Activated T-helper 1 cell treated with Interleukin-2 at 50 U/mL for 16 hours (primary cell): Measurements from ENCODE around the gene YEATS2.

ENCODE experiments used
- DNase-seq: peaks from one replicate; pipeline ENCODE4 v3.0.0-alpha.2; 2020; ENCODE audit warnings: low read depth

Gene YEATS2

GRCh38 chr3:183837390-183837789, 139.8 kb downstream of the YEATS2 start:
- DNase-seq, result no peak

GRCh38 chr3:183837894-183838293, 140.3 kb downstream of the YEATS2 start:
- DNase-seq, result no peak

- DNase-seq, result no peak
These were observed 142.2 kb downstream of the YEATS2 start for GRCh38 chr3:183839751-183840150.

- no peak for DNase-seq
These were observed 147.0 kb downstream of the YEATS2 start for GRCh38 chr3:183844606-183845005.

GRCh38 chr3:183845090-183845489, 147.5 kb downstream of the YEATS2 start:
- DNase-seq, result no peak

GRCh38 chr3:183845608-183846288, 148.2 kb downstream of the YEATS2 start:
- DNase-seq, result no peak

GRCh38 chr3:183854318-183855035, 156.9 kb downstream of the YEATS2 start:
- no peak for DNase-seq

- no peak for DNase-seq
These were observed 160.3 kb downstream of the YEATS2 start for GRCh38 chr3:183857863-183858262.
